Endodermal cell (in vitro differentiated cells): ENCODE results near the gene GART. TPM values are rescaled to one million over a fixed set of nuclear protein-coding genes. Genes with fewer than 3 reads are reported as not detected.

Experiments used
- DNase-seq: peaks from one replicate; pipeline ENCODE4 v3.0.0-alpha.2; 2017
- H3K27ac ChIP-seq: 2 replicates; pipeline ENCODE4 v1.5.1; 2013; ENCODE audit warnings: mild to moderate bottlenecking, low read depth, low read length, moderate library complexity
- H3K27me3 ChIP-seq: 2 replicates; pipeline ENCODE4 v1.6.1; 2013; ENCODE audit warnings: mild to moderate bottlenecking, low read length, moderate library complexity; ENCODE audit not compliant: insufficient read depth, control insufficient read depth, poor library complexity, severe bottlenecking
- H3K36me3 ChIP-seq: 2 replicates; pipeline ENCODE4 v1.7.0; 2013; ENCODE audit warnings: mild to moderate bottlenecking, low read length, moderate library complexity; ENCODE audit not compliant: control insufficient read depth, insufficient read depth
- H3K4me1 ChIP-seq: one replicate; pipeline ENCODE4 v1.7.0; 2013; ENCODE audit warnings: low read length; ENCODE audit not compliant: control insufficient read depth, insufficient read depth
- H3K4me3 ChIP-seq: 2 replicates; pipeline ENCODE4 v1.5.1; 2013; ENCODE audit warnings: mild to moderate bottlenecking, low read length, moderate library complexity
- H3K9ac ChIP-seq: 2 replicates; pipeline ENCODE4 v1.6.1; 2013; ENCODE audit warnings: mild to moderate bottlenecking, low read length, moderate library complexity; ENCODE audit not compliant: poor library complexity, severe bottlenecking; ENCODE audit errors: extremely low read depth
- H3K9me3 ChIP-seq: 2 replicates; pipeline ENCODE4 v1.6.1; 2013; ENCODE audit warnings: mild to moderate bottlenecking, low read length, moderate library complexity; ENCODE audit not compliant: control insufficient read depth
- H3K27ac Mint-ChIP-seq: 2 replicates; pipeline ENCODE4 v1.8.0; 2020; ENCODE audit warnings: mixed read lengths
- H3K27me3 Mint-ChIP-seq: 2 replicates; pipeline ENCODE4 v1.8.0; 2021; ENCODE audit warnings: mild to moderate bottlenecking, mixed read lengths; ENCODE audit not compliant: insufficient read depth
- H3K36me3 Mint-ChIP-seq: 2 replicates; pipeline ENCODE4 v1.8.0; 2020; ENCODE audit warnings: low read depth, mixed read lengths
- H3K4me1 Mint-ChIP-seq: 2 replicates; pipeline ENCODE4 v1.8.0; 2020; ENCODE audit warnings: mixed read lengths
- H3K4me3 Mint-ChIP-seq: 2 replicates; pipeline ENCODE4 v1.8.0; 2020; ENCODE audit warnings: mild to moderate bottlenecking, moderate library complexity, mixed read lengths
- H3K9me3 Mint-ChIP-seq: 2 replicates; pipeline ENCODE4 v1.8.0; 2020; ENCODE audit warnings: mild to moderate bottlenecking, mixed read lengths
- WGBS, 2 experiments: methylation state at CpG; one replicate each; pipeline versions ENCODE4 v1.1.5 to v1.1.7; 2013; ENCODE audit warnings: missing lambda C conversion rate in 2 of 2, mixed read lengths in 1 of 2; ENCODE audit not compliant: insufficient coverage in 1 of 2, insufficient read length in 1 of 2; 5-methylcytosine and 5-hydroxymethylcytosine counted together
- total RNA-seq, 2 donors: library from RNA; stranded (reverse); fragmentation: NEBNext Ultra II Directional in 1 of 2; extraction: Animal tissue kit (Norgen Biotek cat#: 25700) in 1 of 2; gene quantifications; 2 replicates in 1 of 2; 3 replicates in 1 of 2; pipeline ENCODE4 v1.2.1, GENCODE V29; 2021
- TF ChIP-seq, protein P1 (sequence below): fragments of 200-600 bp; sonication (generic); conservative IDR thresholded peaks from 2 replicates; pipeline ENCODE4 v1.5.0; 2021; ENCODE audit warnings: antibody characterized with exemption, mild to moderate bottlenecking

Gene GART
- total RNA-seq, 2 donors from 2014 or later = 125 to 150 TPM

GRCh38 chr21:33569991-33570390 is 28.1 kb upstream of the GART start:
- Mint-ChIP-seq H3K27me3 (no peaks in the 10 kb centered on the region), H3K4me3 (no peak overlapping the region), H3K4me1 (no peaks in the 10 kb centered on the region), H3K27ac (peak overlapping the region; percentile 52), H3K36me3 (peaks cover 59% of the 10 kb centered on the region), H3K9me3 (no peaks in the 10 kb centered on the region)
- Histone ChIP-seq H3K27me3 (no peaks in the 10 kb centered on the region), H3K36me3 (peaks cover 93% of the 10 kb centered on the region), H3K9ac (no peak overlapping the region), H3K27ac (no peak overlapping the region), H3K9me3 (no peaks in the 10 kb centered on the region), H3K4me3 (no peak overlapping the region), H3K4me1 (no peaks in the 10 kb centered on the region)
- no peak for DNase-seq
- 90 to 100% methylated on average over 1 to 5 of the region's 5 CpGs for WGBS, 2 experiments
- TF ChIP-seq, protein P1, sequence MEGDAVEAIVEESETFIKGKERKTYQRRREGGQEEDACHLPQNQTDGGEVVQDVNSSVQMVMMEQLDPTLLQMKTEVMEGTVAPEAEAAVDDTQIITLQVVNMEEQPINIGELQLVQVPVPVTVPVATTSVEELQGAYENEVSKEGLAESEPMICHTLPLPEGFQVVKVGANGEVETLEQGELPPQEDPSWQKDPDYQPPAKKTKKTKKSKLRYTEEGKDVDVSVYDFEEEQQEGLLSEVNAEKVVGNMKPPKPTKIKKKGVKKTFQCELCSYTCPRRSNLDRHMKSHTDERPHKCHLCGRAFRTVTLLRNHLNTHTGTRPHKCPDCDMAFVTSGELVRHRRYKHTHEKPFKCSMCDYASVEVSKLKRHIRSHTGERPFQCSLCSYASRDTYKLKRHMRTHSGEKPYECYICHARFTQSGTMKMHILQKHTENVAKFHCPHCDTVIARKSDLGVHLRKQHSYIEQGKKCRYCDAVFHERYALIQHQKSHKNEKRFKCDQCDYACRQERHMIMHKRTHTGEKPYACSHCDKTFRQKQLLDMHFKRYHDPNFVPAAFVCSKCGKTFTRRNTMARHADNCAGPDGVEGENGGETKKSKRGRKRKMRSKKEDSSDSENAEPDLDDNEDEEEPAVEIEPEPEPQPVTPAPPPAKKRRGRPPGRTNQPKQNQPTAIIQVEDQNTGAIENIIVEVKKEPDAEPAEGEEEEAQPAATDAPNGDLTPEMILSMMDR = no peak

GRCh38 chr21:33568448-33568847 is 26.5 kb upstream of the GART start:
- WGBS, 2 experiments = 100% methylated on average over 1 to 2 of the region's 2 CpGs
- H3K36me3 Mint-ChIP-seq = peaks cover 51% of the 10 kb centered on the region
- no peaks in the 10 kb centered on the region for H3K4me1 ChIP-seq
- H3K4me3 ChIP-seq = no peak overlapping the region
- peaks cover 90% of the 10 kb centered on the region for H3K36me3 ChIP-seq
- no peaks in the 10 kb centered on the region for H3K9me3 Mint-ChIP-seq
- H3K27ac Mint-ChIP-seq = no peak overlapping the region
- no peak overlapping the region for H3K4me3 Mint-ChIP-seq
- no peak overlapping the region for H3K9ac ChIP-seq
- no peaks in the 10 kb centered on the region for H3K9me3 ChIP-seq
- H3K27ac ChIP-seq = no peak overlapping the region
- TF ChIP-seq, protein P1 = no peak
- no peaks in the 10 kb centered on the region for H3K27me3 ChIP-seq
- no peak for DNase-seq
- no peaks in the 10 kb centered on the region for H3K27me3 Mint-ChIP-seq
- no peaks in the 10 kb centered on the region for H3K4me1 Mint-ChIP-seq

DNA sequence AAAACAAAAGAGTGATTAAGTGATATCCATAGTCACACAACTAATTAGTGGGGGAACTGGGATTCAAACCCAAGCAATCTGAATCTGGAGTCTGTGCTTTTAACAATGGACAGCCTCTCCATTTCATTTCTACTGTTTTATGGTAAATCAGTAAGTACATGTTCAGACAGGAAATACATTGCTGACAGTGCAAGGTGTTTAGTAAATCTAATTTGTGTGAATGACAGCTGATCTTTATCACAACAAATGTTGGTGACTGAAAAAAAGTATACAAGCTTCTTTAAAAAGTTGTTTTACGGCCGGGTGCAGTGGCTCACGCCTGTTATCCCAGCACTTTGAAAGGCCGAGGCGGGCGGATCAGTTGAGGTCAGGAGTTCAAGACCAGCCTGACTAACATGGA is 26.0 kb upstream of the GART start:
- no peak for DNase-seq
- 95 to 98% methylated on average over 6 of the region's 6 CpGs for WGBS, 2 experiments
- Mint-ChIP-seq H3K27ac (no peak overlapping the region), H3K4me3 (no peak overlapping the region), H3K27me3 (no peaks in the 10 kb centered on the region), H3K4me1 (no peaks in the 10 kb centered on the region), H3K9me3 (no peaks in the 10 kb centered on the region), H3K36me3 (peaks cover 50% of the 10 kb centered on the region)
- Histone ChIP-seq H3K4me1 (no peaks in the 10 kb centered on the region), H3K9ac (no peak overlapping the region), H3K36me3 (peaks cover 90% of the 10 kb centered on the region), H3K27ac (no peak overlapping the region), H3K4me3 (no peak overlapping the region), H3K27me3 (no peaks in the 10 kb centered on the region), H3K9me3 (no peaks in the 10 kb centered on the region)
- TF ChIP-seq, protein P1 = no peak
